GM06990 (cell line): Measurements from ENCODE around the gene FGF19.
A peak's percentile ranks its signal among the peaks of the same experiment; 100 is the strongest.

Experiments used
- DNase-seq: peaks from one replicate; pipeline ENCODE4 v3.0.0-alpha.2; 2011; ENCODE audit not compliant: insufficient read length; ENCODE audit errors: extremely low read depth
- H3K27me3 ChIP-seq: replicated peaks from 2 replicates; pipeline ENCODE4 v1.6.0; 2011; ENCODE audit warnings: low read length; ENCODE audit not compliant: control insufficient read depth, insufficient read depth
- H3K36me3 ChIP-seq: 2 replicates; pipeline ENCODE4 v1.5.1; 2011; ENCODE audit warnings: low read length; ENCODE audit not compliant: control insufficient read depth, insufficient read depth
- H3K4me3 ChIP-seq: replicated peaks from 2 replicates; pipeline ENCODE4 v1.5.1; 2011; ENCODE audit warnings: low read depth, mild to moderate bottlenecking, control low read depth, low read length
- TF ChIP-seq, protein P1 (sequence below): IDR thresholded peaks from 2 replicates; pipeline ENCODE4 v1.5.1; 2011; ENCODE audit warnings: low read length, control low read depth, mild to moderate bottlenecking, inconsistent platforms; ENCODE audit not compliant: insufficient read depth, poor library complexity, severe bottlenecking

Gene FGF19

DNA sequence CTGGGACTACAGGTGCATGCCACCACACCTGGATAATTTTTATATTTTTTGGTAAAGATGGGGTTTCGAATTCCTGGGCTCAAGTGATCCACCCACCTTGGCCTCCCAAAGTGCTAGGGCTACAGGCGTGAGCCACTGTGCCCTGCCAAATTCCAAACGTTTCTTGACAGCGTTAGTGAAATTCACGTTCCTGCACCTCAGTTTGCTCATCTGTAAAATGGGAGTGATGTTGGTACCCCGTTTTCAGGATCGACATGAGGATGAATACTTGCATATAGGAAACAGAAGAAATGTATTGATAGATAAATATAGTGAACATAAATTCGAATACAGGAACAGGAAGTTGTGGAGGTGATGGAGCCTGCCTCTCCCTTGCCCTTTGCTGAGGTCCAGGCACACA, 18.5 kb downstream of the FGF19 start:
- no peak overlapping the region for H3K4me3 ChIP-seq
- TF ChIP-seq, protein P1, sequence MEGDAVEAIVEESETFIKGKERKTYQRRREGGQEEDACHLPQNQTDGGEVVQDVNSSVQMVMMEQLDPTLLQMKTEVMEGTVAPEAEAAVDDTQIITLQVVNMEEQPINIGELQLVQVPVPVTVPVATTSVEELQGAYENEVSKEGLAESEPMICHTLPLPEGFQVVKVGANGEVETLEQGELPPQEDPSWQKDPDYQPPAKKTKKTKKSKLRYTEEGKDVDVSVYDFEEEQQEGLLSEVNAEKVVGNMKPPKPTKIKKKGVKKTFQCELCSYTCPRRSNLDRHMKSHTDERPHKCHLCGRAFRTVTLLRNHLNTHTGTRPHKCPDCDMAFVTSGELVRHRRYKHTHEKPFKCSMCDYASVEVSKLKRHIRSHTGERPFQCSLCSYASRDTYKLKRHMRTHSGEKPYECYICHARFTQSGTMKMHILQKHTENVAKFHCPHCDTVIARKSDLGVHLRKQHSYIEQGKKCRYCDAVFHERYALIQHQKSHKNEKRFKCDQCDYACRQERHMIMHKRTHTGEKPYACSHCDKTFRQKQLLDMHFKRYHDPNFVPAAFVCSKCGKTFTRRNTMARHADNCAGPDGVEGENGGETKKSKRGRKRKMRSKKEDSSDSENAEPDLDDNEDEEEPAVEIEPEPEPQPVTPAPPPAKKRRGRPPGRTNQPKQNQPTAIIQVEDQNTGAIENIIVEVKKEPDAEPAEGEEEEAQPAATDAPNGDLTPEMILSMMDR, result no peak
- H3K36me3 ChIP-seq, result no peaks in the 10 kb centered on the region
- no peaks in the 10 kb centered on the region for H3K27me3 ChIP-seq
- no peak for DNase-seq

DNA sequence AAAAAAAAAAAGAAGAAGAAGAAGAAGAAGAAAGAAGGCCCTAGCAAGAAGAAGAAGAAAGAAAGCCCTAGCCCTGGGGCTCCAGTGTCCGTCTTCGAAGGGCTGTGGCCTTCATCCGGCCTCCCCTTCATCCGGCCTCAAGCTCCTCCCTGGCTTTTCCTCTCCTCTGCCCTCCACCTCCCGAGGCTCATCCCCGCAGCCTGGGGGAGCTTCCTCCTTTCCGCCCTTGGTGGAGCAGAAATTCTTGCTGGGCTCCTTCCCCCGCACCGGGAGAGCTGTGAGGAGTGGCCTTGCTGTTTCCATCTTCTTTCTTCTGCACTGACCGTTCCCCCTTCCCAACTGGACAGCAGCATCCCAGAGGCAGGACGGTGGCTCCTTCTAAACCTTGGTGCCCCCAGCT, 19.2 kb downstream of the FGF19 start:
- no peaks in the 10 kb centered on the region for H3K36me3 ChIP-seq
- TF ChIP-seq, protein P1, result no peak
- DNase-seq, result no peak
- no peaks in the 10 kb centered on the region for H3K27me3 ChIP-seq
- no peak overlapping the region for H3K4me3 ChIP-seq

DNA sequence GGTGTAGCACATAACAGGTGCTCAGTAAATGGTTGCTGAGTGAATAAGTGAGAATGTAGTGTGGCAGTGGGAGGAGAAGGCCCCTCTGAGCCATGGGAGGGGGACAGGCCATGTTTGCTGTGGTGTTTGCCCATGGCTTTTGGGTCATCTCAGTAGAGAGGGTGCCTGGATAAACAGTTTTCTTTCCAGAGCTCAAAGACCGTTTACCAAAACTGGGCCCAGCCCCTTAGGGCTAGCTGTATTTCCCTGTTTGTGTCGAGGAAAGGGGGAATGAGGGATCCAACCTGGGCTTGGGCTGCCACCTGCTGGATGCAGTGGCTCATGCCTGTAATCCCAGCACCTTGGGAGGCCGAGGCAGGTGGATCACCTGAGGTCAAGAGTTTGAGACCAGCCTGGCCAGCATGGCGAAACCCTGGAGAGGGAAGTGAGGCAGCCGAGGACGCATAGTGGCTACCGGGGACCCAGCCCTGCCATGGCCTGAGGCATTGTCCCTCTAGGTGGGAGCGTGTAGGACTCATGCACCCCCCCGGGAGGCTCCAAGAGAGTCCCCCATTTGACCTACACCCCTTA, 20.0 kb downstream of the FGF19 start:
- no peak overlapping the region for H3K4me3 ChIP-seq
- TF ChIP-seq, protein P1, result peak; percentile 41

DNA sequence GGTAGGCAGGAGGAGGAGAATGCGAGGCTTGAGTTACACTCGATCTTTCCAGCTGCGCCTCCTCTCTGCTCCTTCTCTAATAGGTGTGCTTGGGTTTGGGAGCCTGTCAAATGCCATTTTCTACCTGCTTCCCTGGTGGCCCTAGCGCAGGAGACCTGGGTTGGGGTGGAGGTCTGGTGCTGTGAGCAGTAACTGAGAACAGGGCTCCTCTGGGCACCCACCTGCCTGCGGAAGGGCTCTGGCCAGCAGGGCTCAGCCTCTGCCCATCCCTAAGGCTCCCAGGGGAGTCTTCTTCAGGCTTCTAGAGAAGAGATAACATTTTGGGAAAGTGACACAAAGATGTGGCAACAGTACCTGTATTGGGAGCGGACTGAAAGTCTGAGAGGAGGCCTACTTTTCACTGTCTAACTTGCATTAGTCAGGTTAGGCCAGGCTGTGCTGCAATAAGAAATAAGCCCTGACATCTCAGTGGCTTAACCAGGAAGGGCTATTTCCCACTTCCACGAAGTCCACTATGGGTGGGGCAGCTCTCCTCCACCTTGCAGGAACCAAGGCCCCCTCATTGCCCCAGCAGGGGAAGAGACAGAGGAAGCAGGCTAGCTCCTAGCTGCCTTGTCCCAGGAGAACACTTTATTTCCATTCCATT, 21.0 kb downstream of the FGF19 start:
- TF ChIP-seq, protein P1, result no peak
- no peak for DNase-seq
- Histone ChIP-seq H3K4me3 (no peak overlapping the region), H3K27me3 (no peaks in the 10 kb centered on the region), H3K36me3 (no peaks in the 10 kb centered on the region)

More for the DNA sequence above, 20.0 kb downstream of the FGF19 start:
- no peaks in the 10 kb centered on the region for H3K36me3 ChIP-seq
- no peaks in the 10 kb centered on the region for H3K27me3 ChIP-seq
- no peak for DNase-seq

DNA sequence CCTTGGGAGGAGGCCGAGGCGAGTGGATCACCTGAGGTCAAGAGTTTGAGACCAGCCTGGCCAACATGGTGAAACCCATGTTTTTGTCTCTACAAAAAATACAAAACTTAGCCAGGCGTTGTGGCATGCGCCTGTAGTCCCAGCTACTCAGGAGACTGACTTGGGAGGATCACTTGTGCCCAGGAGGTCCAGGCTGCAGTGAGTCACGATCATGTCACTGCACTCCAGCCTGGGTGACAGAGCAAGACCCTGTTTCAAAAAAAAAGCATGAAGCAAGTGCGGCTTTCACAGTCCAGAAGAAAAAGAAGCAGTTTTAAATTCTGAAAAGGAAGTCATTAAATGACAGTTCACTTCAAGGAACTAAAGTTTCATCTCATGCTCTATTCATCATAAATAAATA, 21.6 kb downstream of the FGF19 start:
- Histone ChIP-seq H3K27me3 (no peaks in the 10 kb centered on the region), H3K36me3 (no peaks in the 10 kb centered on the region), H3K4me3 (no peak overlapping the region)
- no peak for DNase-seq
- TF ChIP-seq, protein P1, result no peak
